ENCODE measurements around the gene MRLN.

MRLN gene

DNA sequence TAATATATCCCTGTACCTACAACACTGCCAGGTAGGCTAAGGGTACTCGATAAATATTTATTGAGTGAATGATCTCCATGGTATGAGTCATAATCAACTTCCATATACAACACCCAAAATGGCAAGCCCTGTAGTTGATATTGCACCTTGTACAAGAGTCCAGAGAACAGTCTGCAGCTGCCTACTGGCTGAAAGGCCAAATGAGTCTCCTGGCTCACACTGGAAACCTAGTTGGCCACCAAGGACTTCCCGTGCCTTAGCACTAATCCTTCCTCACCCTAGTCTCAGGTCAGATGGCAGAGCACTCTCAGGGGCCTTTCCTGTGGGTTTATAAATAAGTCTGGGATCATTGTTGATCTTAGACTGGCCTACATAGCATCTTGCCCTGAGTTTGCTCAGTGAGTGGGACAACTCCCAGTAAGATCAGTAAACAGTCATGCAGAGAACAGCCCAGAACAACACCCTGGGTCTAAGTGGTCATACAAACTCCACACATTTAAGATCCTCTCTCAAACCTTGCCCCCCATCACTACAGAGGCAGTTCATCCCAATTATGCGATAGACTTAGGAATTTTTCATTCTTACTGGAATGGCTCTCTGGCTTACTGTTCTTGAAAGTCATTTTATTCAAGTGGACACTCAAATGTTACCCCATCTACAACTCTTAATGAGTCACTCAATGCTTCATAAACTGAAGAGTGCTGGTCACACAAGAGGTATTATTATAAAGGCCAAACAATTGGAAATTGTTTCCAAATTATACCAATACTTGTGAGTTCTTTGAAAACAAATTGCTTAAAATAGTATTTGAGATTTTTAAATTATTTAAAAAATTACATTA, 28.9 kb downstream of the MRLN start:
- no peak for DNase-seq (ENCODE audit: low read depth)
- TF ChIP-seq, protein P1, sequence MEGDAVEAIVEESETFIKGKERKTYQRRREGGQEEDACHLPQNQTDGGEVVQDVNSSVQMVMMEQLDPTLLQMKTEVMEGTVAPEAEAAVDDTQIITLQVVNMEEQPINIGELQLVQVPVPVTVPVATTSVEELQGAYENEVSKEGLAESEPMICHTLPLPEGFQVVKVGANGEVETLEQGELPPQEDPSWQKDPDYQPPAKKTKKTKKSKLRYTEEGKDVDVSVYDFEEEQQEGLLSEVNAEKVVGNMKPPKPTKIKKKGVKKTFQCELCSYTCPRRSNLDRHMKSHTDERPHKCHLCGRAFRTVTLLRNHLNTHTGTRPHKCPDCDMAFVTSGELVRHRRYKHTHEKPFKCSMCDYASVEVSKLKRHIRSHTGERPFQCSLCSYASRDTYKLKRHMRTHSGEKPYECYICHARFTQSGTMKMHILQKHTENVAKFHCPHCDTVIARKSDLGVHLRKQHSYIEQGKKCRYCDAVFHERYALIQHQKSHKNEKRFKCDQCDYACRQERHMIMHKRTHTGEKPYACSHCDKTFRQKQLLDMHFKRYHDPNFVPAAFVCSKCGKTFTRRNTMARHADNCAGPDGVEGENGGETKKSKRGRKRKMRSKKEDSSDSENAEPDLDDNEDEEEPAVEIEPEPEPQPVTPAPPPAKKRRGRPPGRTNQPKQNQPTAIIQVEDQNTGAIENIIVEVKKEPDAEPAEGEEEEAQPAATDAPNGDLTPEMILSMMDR (conservative IDR thresholded peaks at IDR 0.05; ENCODE audit: low read length) = no peak
- no peak overlapping the region for H3K4me3 ChIP-seq (ENCODE audit: low read length)

DNA sequence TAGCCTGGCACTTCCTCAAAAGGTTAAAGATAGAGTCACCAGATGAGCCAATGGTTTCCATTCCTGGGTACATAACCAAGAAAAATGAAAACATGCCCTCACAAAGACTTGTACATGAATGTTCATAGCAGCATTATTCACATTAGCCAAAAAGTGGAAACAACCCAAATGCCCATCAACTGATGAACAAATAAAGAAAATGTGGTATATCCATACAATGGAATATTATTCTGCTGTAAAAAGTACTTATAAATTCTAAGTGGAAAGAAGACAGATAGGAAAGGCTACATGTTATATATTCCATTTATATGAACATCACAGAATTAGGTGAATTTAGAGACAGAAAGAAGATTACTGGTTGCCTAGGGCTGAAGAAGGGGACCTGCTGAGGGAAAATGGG, 32.9 kb downstream of the MRLN start:
- DNase-seq (ENCODE audit: low read depth) = no peak
- TF ChIP-seq, protein P1 (conservative IDR thresholded peaks at IDR 0.05; ENCODE audit: low read length) = no peak
- H3K4me3 ChIP-seq (ENCODE audit: low read length) = no peak overlapping the region

DNA sequence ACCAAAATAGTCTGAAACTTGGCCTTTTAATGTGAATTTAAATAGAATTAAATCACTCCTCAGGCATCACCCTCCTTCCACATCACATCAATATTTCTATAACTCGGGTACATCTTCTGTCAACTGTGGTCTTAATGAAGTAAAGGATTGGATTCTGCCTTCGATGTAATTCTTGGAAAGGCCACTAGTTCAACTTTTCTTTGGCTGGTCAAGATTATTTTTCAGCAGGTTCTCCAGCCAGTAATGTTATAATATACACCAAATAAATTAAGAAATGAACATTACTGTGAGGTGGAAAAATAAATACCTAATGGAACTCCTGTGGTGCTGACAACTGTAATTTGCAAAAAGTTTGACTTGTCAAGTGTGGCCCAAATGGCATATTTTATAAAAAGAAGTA, 33.9 kb downstream of the MRLN start:
- DNase-seq (ENCODE audit: low read depth) = no peak
- H3K4me3 ChIP-seq (ENCODE audit: low read length) = no peak overlapping the region
- TF ChIP-seq, protein P1 (conservative IDR thresholded peaks at IDR 0.05; ENCODE audit: low read length) = no peak; the same call in 1 of the 2 replicates

DNA sequence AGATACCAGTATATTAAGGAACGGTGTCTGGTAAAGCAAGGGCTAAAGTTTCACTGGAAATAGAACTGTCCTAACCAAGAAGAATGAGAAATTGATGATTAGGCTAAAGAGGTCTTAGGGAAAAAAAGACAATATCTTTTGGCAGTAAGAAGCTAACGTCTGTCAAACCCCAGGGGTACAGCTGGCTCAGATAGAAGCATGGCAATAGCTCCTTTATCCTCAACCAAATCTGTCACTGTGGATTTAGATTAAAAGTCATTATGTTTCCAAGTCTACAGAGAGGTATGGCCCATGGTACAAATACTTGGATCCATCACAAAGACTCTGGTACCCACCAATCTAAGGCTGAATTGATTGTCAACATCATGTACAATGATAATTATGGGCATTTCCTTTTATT, 35.0 kb downstream of the MRLN start:
- H3K4me3 ChIP-seq (ENCODE audit: low read length) = no peak overlapping the region
- TF ChIP-seq, protein P1 (conservative IDR thresholded peaks at IDR 0.05; ENCODE audit: low read length) = no peak
- DNase-seq (ENCODE audit: low read depth) = no peak

DNA sequence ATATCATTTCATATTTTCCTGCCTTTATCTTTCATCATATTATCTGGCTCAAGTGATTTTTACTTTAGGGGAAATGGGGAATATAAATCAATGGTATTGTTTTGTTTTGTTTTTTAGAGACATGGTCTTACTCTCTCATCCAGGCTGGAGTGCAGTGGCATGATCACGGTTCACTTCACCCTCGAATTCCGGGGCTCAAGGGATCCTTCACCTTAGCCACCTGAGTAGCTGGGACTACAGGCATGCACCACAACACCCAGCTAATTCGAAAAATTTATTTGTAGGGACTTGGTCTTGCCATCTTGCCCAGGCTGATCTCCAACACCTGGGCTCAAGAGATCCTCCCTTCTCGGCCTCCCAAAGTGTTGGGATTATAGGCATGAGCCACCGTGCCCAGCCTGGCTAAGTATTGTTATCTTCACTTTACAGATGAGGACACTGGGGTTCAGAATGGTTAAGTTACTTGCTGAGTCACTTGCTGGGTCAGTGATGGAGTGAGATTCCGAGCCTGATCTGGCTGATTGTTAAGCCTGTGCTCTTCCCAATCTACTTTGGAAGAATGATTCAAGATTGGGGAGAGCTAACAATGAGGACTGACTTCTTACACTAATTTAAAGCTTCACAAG, 39.9 kb downstream of the MRLN start:
- no peak overlapping the region for H3K4me3 ChIP-seq (ENCODE audit: low read length)
- TF ChIP-seq, protein P1 (conservative IDR thresholded peaks at IDR 0.05; ENCODE audit: low read length) = no peak
- no peak for DNase-seq (ENCODE audit: low read depth)

DNA sequence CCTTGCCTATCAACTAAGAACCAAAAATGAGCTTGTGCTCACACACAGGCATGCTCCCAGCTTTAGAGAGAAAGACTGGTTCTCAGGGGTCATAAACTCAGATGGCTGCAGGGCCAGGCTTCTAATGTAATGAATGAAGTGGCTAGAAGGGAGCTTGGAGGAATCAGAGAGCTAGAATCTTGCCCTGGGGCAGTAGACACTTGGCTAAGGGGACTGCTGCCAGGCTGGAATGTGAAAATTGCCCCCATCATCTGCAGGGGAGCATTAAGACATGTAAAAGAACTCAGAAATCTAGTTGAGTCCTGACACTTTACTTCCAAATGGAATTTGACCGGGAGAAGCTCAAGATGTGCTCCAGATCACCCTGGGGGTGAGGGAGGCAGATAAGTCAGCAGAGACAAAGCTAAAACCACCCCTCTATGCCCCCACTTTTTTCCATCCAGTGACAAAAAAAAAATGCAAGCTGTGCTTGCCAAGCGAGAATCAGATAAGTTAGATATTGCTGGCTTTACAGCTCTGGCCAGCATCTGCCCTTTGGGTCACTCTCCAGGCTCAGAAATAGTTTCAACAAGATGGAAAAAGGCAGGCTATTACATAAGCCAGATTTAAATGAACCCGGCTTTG, 41.3 kb downstream of the MRLN start:
- TF ChIP-seq, protein P1 (conservative IDR thresholded peaks at IDR 0.05; ENCODE audit: low read length) = no peak
- no peak for DNase-seq (ENCODE audit: low read depth)
- no peak overlapping the region for H3K4me3 ChIP-seq (ENCODE audit: low read length)
